ENCODE results near the gene UST.

- no peak for TF ChIP-seq CTCF (IDR thresholded peaks at IDR 0.05 in 2 of 3, conservative IDR thresholded peaks at IDR 0.05 in 1 of 3; ENCODE audit: insufficient read depth in 2 of 3, low read depth in 1 of 3, low read length in 3 of 3)
- TF ChIP-seq NR2C2 (CRISPR knock-in tag; IDR thresholded peaks at IDR 0.05), result no peak
- no peak for TF ChIP-seq NR2C2 (tag; IDR thresholded peaks at IDR 0.05)
- TF ChIP-seq TRIM28 (IDR thresholded peaks at IDR 0.05), result no peak
- no peak for TF ChIP-seq JUN (IDR thresholded peaks at IDR 0.05; ENCODE audit: borderline replicate concordance, low read depth, low read length)
- no peak for TF ChIP-seq JUN (CRISPR knock-in tag; IDR thresholded peaks at IDR 0.05; ENCODE audit: borderline replicate concordance)
- TF ChIP-seq CHD1 (IDR thresholded peaks at IDR 0.05; ENCODE audit: low read length), result no peak
These were observed 261.0 kb downstream of the UST start for GRCh38 chr6:149007846-149008245.
